GM23248 (cell line): Measurements from ENCODE around the gene BEND7. TPM values are rescaled to one million over a fixed set of nuclear protein-coding genes. Genes with fewer than 3 reads are reported as not detected.

Experiments used
- DNase-seq: peaks from one replicate; pipeline ENCODE4 v3.0.0-alpha.2; 2015
- H2AFZ ChIP-seq: fragments of 200-600 bp; sonication (generic); 2 replicates; pipeline ENCODE4 v1.6.1; 2016; ENCODE audit warnings: antibody characterized with exemption
- H3F3A ChIP-seq: fragments of 200-600 bp; sonication (generic); 2 replicates; pipeline ENCODE4 v1.6.1; 2016; ENCODE audit warnings: mild to moderate bottlenecking, antibody characterized with exemption, mixed run types; ENCODE audit not compliant: insufficient read depth
- H3K27ac ChIP-seq: fragments of 200-600 bp; sonication (generic); 2 replicates; pipeline ENCODE4 v1.5.1; 2016; ENCODE audit warnings: mild to moderate bottlenecking
- H3K27me3 ChIP-seq: fragments of 200-600 bp; sonication (generic); replicated peaks from 2 replicates; pipeline ENCODE4 v1.6.1; 2016; ENCODE audit warnings: mild to moderate bottlenecking; ENCODE audit not compliant: insufficient read depth
- H3K36me3 ChIP-seq: fragments of 200-600 bp; sonication (generic); 2 replicates; pipeline ENCODE4 v1.6.1; 2016; ENCODE audit warnings: low read depth, mild to moderate bottlenecking
- H3K4me1 ChIP-seq: fragments of 200-600 bp; sonication (generic); 2 replicates; pipeline ENCODE4 v1.6.1; 2016; ENCODE audit warnings: mild to moderate bottlenecking; ENCODE audit not compliant: insufficient read depth
- H3K4me2 ChIP-seq: fragments of 200-600 bp; sonication (generic); one replicate; pipeline ENCODE4 v1.6.1; 2016; ENCODE audit warnings: mild to moderate bottlenecking; ENCODE audit not compliant: unreplicated experiment
- H3K4me3 ChIP-seq: fragments of 200-600 bp; sonication (generic); 2 replicates; pipeline ENCODE4 v1.5.1; 2016; ENCODE audit warnings: mild to moderate bottlenecking
- H3K79me2 ChIP-seq: fragments of 200-600 bp; sonication (generic); 2 replicates; pipeline ENCODE4 v1.6.1; 2016; ENCODE audit warnings: mild to moderate bottlenecking; ENCODE audit not compliant: insufficient read depth
- H3K9ac ChIP-seq: fragments of 200-600 bp; sonication (generic); 2 replicates; pipeline ENCODE4 v1.6.1; 2016; ENCODE audit warnings: mild to moderate bottlenecking
- H3K9me2 ChIP-seq: fragments of 200-600 bp; sonication (generic); 2 replicates; pipeline ENCODE4 v1.6.1; 2016; ENCODE audit warnings: mixed run types, mild to moderate bottlenecking, moderate library complexity; ENCODE audit not compliant: insufficient read depth
- H3K9me3 ChIP-seq: fragments of 200-600 bp; sonication (generic); one replicate; pipeline ENCODE4 v1.6.1; 2017; ENCODE audit warnings: low read depth
- H4K20me1 ChIP-seq: fragments of 200-600 bp; sonication (generic); 2 replicates; pipeline ENCODE4 v1.6.0; 2016; ENCODE audit not compliant: insufficient read depth
- EZH2 ChIP-seq: fragments of 200-600 bp; sonication (generic); IDR thresholded peaks from 2 replicates; pipeline ENCODE4 v1.6.1; 2018; ENCODE audit warnings: antibody characterized with exemption, mild to moderate bottlenecking; ENCODE audit not compliant: insufficient read depth, poor library complexity, severe bottlenecking
- EZH2phosphoT487 ChIP-seq: fragments of 200-600 bp; sonication (generic); IDR thresholded peaks from 2 replicates; pipeline ENCODE4 v1.6.1; 2018; ENCODE audit warnings: antibody characterized with exemption, moderate library complexity, mild to moderate bottlenecking, low read depth; ENCODE audit not compliant: insufficient read depth
- WGBS, 2 experiments: methylation state at CpG; one replicate each; pipeline ENCODE4 v1.1.6; 2015 to 2017; ENCODE audit warnings: low lambda C conversion rate in 2 of 2, low coverage in 1 of 2; ENCODE audit errors: missing lambda C conversion rate in 2 of 2; 5-methylcytosine and 5-hydroxymethylcytosine counted together
- in situ Hi-C: fragments of 300-500 bp; cut with MboI; formaldehyde crosslinking; loops from 2 replicates; pipeline ENCODE4 v1.15.0; 2020
- polyA plus RNA-seq: library from polyadenylated mRNA; unstranded; fragments of >200 nt; fragmentation: Nextera tagmentation; extraction: Ambion mirVana; gene quantifications from 2 replicates; pipeline ENCODE4 v1.2.1, GENCODE V29; 2016
- total RNA-seq: library from RNA; depleted of rRNA; stranded (reverse); fragments of >200 nt; shearing (Covaris generic); gene quantifications from 2 replicates; pipeline ENCODE4 v1.2.3, GENCODE V29; 2014

Gene BEND7
- total and polyA plus RNA-seq, 2 experiments from 2014 or later: 1.7 to 6.4 TPM

GRCh38 chr10:13401142-13401541 lies 127.7 kb downstream of the BEND7 start:
- Histone ChIP-seq H3K9ac (no peak overlapping the region), H3K79me2 (no peaks in the 10 kb centered on the region), H3K4me3 (no peak overlapping the region), H3F3A (no peaks in the 10 kb centered on the region), H3K9me2 (no peaks in the 10 kb centered on the region), H3K27ac (no peak overlapping the region), H4K20me1 (no peaks in the 10 kb centered on the region), H3K4me2 (no peak overlapping the region), H2AFZ (no peak overlapping the region), H3K36me3 (no peaks in the 10 kb centered on the region), H3K9me3 (no peaks in the 10 kb centered on the region), H3K4me1 (no peaks in the 10 kb centered on the region), H3K27me3 (peaks cover 9% of the 10 kb centered on the region; the same call in 1 of the 2 replicates)
- in situ Hi-C loops: no loop called here
- no peak for DNase-seq
- TF ChIP-seq EZH2: no peak
- no peak for TF ChIP-seq EZH2phosphoT487
- 67 to 72% methylated on average over 3 of the region's 3 CpGs for WGBS, 2 experiments

GRCh38 chr10:13400196-13400965 lies 128.4 kb downstream of the BEND7 start:
- no peak overlapping the region for H3K9ac ChIP-seq
- H3K4me2 ChIP-seq: no peak overlapping the region
- no peak overlapping the region for H3K4me3 ChIP-seq
- H3F3A ChIP-seq: no peaks in the 10 kb centered on the region
- H3K36me3 ChIP-seq: no peaks in the 10 kb centered on the region
- 39 to 40% methylated on average over 15 of the region's 15 CpGs for WGBS, 2 experiments
- H3K4me1 ChIP-seq: no peaks in the 10 kb centered on the region
- H2AFZ ChIP-seq: no peak overlapping the region
- in situ Hi-C loops: no loop called here
- H4K20me1 ChIP-seq: no peaks in the 10 kb centered on the region
- no peaks in the 10 kb centered on the region for H3K79me2 ChIP-seq
- no peak for DNase-seq
- TF ChIP-seq EZH2phosphoT487: no peak
- no peak for TF ChIP-seq EZH2
- H3K9me2 ChIP-seq: no peaks in the 10 kb centered on the region
- H3K27ac ChIP-seq: no peak overlapping the region
- H3K9me3 ChIP-seq: no peaks in the 10 kb centered on the region
- peaks cover 9% of the 10 kb centered on the region; the same call in 1 of the 2 replicates for H3K27me3 ChIP-seq

GRCh38 chr10:13399752-13400151 lies 129.1 kb downstream of the BEND7 start:
- H3K9me2 ChIP-seq: no peaks in the 10 kb centered on the region
- no peaks in the 10 kb centered on the region for H4K20me1 ChIP-seq
- H3F3A ChIP-seq: no peaks in the 10 kb centered on the region
- H3K36me3 ChIP-seq: no peaks in the 10 kb centered on the region
- no peaks in the 10 kb centered on the region for H3K79me2 ChIP-seq
- no peak overlapping the region for H3K4me3 ChIP-seq
- H3K9me3 ChIP-seq: no peaks in the 10 kb centered on the region
- no peaks in the 10 kb centered on the region for H3K4me1 ChIP-seq
- peaks cover 9% of the 10 kb centered on the region; the same call in 1 of the 2 replicates for H3K27me3 ChIP-seq
- no peak overlapping the region for H2AFZ ChIP-seq
- no peak overlapping the region for H3K9ac ChIP-seq
- H3K4me2 ChIP-seq: no peak overlapping the region
- H3K27ac ChIP-seq: no peak overlapping the region
- TF ChIP-seq EZH2phosphoT487 (no peak), EZH2 (no peak)
- in situ Hi-C loops: no loop called here
- no peak for DNase-seq
- WGBS, 2 experiments: 11 to 13% methylated on average over 2 of the region's 2 CpGs

GRCh38 chr10:13399236-13399635 lies 129.6 kb downstream of the BEND7 start:
- Histone ChIP-seq H3K9me3 (no peaks in the 10 kb centered on the region), H3K4me2 (no peak overlapping the region), H3F3A (no peaks in the 10 kb centered on the region), H3K9me2 (no peaks in the 10 kb centered on the region), H3K4me3 (no peak overlapping the region), H3K79me2 (no peaks in the 10 kb centered on the region), H3K4me1 (no peaks in the 10 kb centered on the region), H3K9ac (no peak overlapping the region), H3K27ac (no peak overlapping the region), H3K36me3 (no peaks in the 10 kb centered on the region), H4K20me1 (no peaks in the 10 kb centered on the region), H2AFZ (no peak overlapping the region), H3K27me3 (peaks cover 12% of the 10 kb centered on the region; the same call in 1 of the 2 replicates)
- no peak for DNase-seq
- 54 to 63% methylated on average over 7 to 8 of the region's 8 CpGs for WGBS, 2 experiments
- in situ Hi-C loops: no loop called here
- TF ChIP-seq EZH2phosphoT487 (no peak), EZH2 (no peak)
